Thyroid gland (tissue), 4 donors: Measurements from ENCODE around the gene SATB2. TPM values are rescaled to one million over a fixed set of nuclear protein-coding genes. Genes with fewer than 3 reads are reported as not detected.

Experiments used
- DNase-seq, 2 donors: peaks; one replicate each; pipeline ENCODE4 v3.0.0-alpha.2; 2019
- H3K27ac ChIP-seq, 3 donors: fragments of 200-600 bp; sonication (generic); 1 replicate in 2 of 3; 2 replicates in 1 of 3; pipeline ENCODE4 v1.5.1; 2016 to 2019; ENCODE audit warnings: mild to moderate bottlenecking in 1 of 3, moderate library complexity in 1 of 3
- H3K27me3 ChIP-seq: fragments of 200-600 bp; sonication (generic); one replicate; pipeline ENCODE4 v1.5.1; 2019
- H3K36me3 ChIP-seq, 2 donors: fragments of 200-600 bp; sonication (generic); one replicate each; pipeline ENCODE4 v1.5.1; 2016 to 2019
- H3K4me1 ChIP-seq, 2 donors: fragments of 200-600 bp; sonication (generic); one replicate each; pipeline ENCODE4 v1.5.1; 2017 to 2019
- H3K4me3 ChIP-seq, 3 donors: fragments of 200-600 bp; sonication (generic); replicated peaks in 1 of 3; 1 replicate in 2 of 3; 2 replicates in 1 of 3; pipeline ENCODE4 v1.5.1; 2016; ENCODE audit warnings: mild to moderate bottlenecking in 1 of 3
- H3K9me3 ChIP-seq: fragments of 200-600 bp; sonication (generic); one replicate; pipeline ENCODE4 v1.5.1; 2017
- CTCF ChIP-seq, 6 experiments: fragments of 200-600 bp in 3 of 6; fragments of 450-650 bp in 3 of 6; sonication (generic) in 3 of 6; IDR thresholded peaks; one replicate each; pipeline ENCODE4 v1.5.1; 2016 to 2019; ENCODE audit warnings: antibody characterized with exemption in 6 of 6, mild to moderate bottlenecking in 2 of 6, inconsistent platforms in 1 of 6, moderate library complexity in 1 of 6
- POLR2A ChIP-seq, 2 donors: fragments of 450-650 bp; IDR thresholded peaks; one replicate each; pipeline ENCODE4 v1.6.1; 2017; ENCODE audit warnings: antibody characterized with exemption in 2 of 2, mild to moderate bottlenecking in 2 of 2, moderate library complexity in 1 of 2
- WGBS, 2 donors: methylation state at CpG; one replicate each; pipeline ENCODE4 v1.1.5; 2017; 5-methylcytosine and 5-hydroxymethylcytosine counted together
- intact Hi-C: fragments of 100-400 bp; cut with DNase I; formaldehyde crosslinking; loops from one replicate; pipeline ENCODE4 v1.15.1; 2023
- total RNA-seq, 4 donors: library from RNA; depleted of rRNA; stranded (reverse); fragments of >200 nt; gene quantifications; one replicate each; pipeline ENCODE4 v1.2.3, GENCODE V29; 2016

The SATB2 gene
- total RNA-seq, 4 donors from 2014 or later = 1.9 to 2.9 (median 1.9) TPM

- Histone ChIP-seq H3K27ac (no peak overlapping the region), H3K4me3 (no peak overlapping the region), H3K4me1 (no peaks in the 10 kb centered on the region), H3K9me3 (no peaks in the 10 kb centered on the region), H3K36me3 (no peaks in the 10 kb centered on the region), H3K27me3 (no peaks in the 10 kb centered on the region)
- TF ChIP-seq POLR2A (IDR thresholded peaks at IDR 0.05) (no peak), CTCF (IDR thresholded peaks at IDR 0.05) (no peak)
- no peak for DNase-seq
- 90 to 93% methylated on average over 1 of the region's 1 CpG for WGBS, 2 donors
- intact Hi-C loops = no loop called here
Measured at GRCh38 chr2:199325881-199326280, 131.9 kb downstream of the SATB2 start.

- H3K36me3 ChIP-seq = no peaks in the 10 kb centered on the region
- H3K27ac ChIP-seq = no peak overlapping the region
- 73 to 89% methylated on average over 1 of the region's 1 CpG for WGBS, 2 donors
- H3K9me3 ChIP-seq = no peaks in the 10 kb centered on the region
- TF ChIP-seq POLR2A (IDR thresholded peaks at IDR 0.05) (no peak), CTCF (IDR thresholded peaks at IDR 0.05) (no peak)
- no peaks in the 10 kb centered on the region for H3K27me3 ChIP-seq
- intact Hi-C loops = no loop called here
- H3K4me1 ChIP-seq = no peaks in the 10 kb centered on the region
- H3K4me3 ChIP-seq = no peak overlapping the region
- DNase-seq = no peak
Measured at GRCh38 chr2:199322151-199322550, 135.6 kb downstream of the SATB2 start.

GRCh38 chr2:199317646-199318045, 140.1 kb downstream of the SATB2 start:
- TF ChIP-seq CTCF (IDR thresholded peaks at IDR 0.05) (no peak), POLR2A (IDR thresholded peaks at IDR 0.05) (no peak)
- Histone ChIP-seq H3K27me3 (no peaks in the 10 kb centered on the region), H3K4me1 (no peaks in the 10 kb centered on the region), H3K27ac (no peak overlapping the region), H3K36me3 (no peaks in the 10 kb centered on the region), H3K9me3 (no peaks in the 10 kb centered on the region), H3K4me3 (no peak overlapping the region)
- no peak for DNase-seq
- intact Hi-C loops = no loop called here
- WGBS, 2 donors = 96% methylated on average over 5 of the region's 5 CpGs

- Histone ChIP-seq H3K27ac (no peak overlapping the region), H3K4me1 (no peaks in the 10 kb centered on the region), H3K27me3 (no peaks in the 10 kb centered on the region), H3K9me3 (no peaks in the 10 kb centered on the region), H3K4me3 (no peak overlapping the region), H3K36me3 (no peaks in the 10 kb centered on the region)
- 81 to 88% methylated on average over 3 of the region's 3 CpGs for WGBS, 2 donors
- intact Hi-C loops = no loop called here
- no peak for DNase-seq
- no peak for TF ChIP-seq POLR2A (IDR thresholded peaks at IDR 0.05)
- TF ChIP-seq CTCF (IDR thresholded peaks at IDR 0.05) = no peak
Measured at GRCh38 chr2:199316851-199317250, 140.9 kb downstream of the SATB2 start.

DNA sequence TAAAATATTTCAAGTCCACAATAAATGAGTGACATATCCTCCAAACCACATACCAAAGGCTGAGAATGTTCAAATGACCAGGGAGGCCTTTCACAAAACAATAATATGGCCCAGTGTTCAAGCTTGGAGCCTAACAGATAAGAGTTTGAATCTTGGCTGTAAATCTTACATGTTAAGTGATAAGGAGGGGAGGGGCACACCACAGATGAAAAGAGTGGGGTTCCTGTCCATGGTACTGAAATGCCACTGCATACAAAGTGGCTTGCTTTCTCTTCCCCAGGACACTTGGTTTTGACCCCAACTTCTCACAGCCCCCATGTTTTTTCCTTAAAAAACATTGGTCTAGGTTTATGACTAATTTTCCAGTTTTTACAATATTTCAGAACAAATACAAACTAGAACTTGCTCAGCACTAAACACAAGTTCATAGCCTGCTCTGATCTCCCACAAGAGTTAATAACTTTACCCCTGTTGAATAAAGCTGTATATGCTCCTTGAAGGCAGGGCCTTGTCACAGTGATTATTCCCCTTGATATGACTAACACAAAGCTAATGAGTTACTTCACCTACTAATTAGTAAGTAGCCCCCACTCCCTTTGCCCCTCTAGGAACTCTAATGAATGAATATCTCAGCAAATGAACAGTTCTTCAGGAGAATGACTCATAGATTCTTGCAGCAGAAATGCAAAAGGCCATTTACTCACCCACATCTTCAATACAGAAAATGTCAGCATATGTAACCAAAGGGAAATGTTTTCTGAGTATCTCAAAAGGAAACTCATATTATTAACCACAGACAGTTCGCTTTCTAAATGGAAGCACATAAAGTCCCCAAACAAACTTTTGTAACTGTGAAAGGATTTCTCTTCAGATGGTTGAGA, 142.2 kb downstream of the SATB2 start:
- H3K9me3 ChIP-seq = no peaks in the 10 kb centered on the region
- no peak for DNase-seq
- H3K36me3 ChIP-seq = no peaks in the 10 kb centered on the region
- no peak overlapping the region for H3K4me3 ChIP-seq
- no peak overlapping the region for H3K27ac ChIP-seq
- H3K4me1 ChIP-seq = no peaks in the 10 kb centered on the region
- TF ChIP-seq CTCF (IDR thresholded peaks at IDR 0.05) = no peak
- WGBS, 2 donors = 83 to 86% methylated on average over 1 of the region's 1 CpG
- H3K27me3 ChIP-seq = no peaks in the 10 kb centered on the region
- intact Hi-C loops = no loop called here
